ENCODE data around the gene BUD13. TPM values are rescaled to one million over a fixed set of nuclear protein-coding genes. Genes with fewer than 3 reads are reported as not detected.

BUD13 gene
- total and polyA plus RNA-seq, 2 of the 13 experiments (the other 11 are each of a cell fraction or from before 2014, with no cell fraction given), result 13.3 to 25.9 TPM

DNA sequence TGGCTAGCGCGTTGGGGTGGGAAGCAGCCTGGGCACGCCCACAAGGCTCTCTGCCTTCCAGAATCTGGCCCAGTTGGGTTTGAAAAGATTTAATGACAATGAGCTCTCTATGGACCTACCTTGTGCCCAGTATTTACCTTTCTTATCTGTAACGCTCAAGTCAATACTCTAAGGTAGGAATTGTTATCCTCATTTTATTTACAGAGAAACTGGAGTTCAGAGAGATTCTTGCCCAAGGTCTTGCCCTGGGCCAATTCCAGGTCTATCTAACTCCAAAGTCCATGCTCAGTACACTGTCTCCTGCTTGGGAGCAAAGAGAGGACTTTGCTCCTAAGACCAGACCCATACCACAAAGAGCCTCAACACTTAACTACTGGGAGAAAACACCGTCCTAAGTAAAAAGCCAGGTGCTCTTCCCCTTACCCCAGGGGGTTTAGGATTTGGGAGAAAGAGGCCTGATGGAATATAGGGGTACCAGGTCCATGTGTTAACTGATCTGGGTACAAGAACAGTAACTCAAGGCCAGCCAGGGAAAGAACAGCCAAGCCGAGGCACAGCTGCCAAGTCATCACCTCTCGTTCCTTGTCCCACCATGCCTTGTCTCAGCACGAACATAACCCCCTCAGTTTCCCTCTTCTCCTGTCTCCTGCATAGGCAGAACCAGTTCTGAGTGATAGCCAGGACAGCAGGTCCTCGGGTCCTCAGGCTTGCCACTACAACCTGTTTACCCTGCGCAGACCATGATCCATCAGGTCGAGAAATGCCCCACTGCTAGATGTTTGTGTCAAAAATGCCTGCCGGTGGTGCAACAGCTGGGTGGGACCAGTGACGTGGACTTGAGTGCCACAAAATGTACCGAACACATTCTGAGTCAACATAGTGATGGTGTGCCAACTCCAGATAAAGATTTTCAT, 35.7 kb upstream of the BUD13 start (continued):
- TF ChIP-seq, protein P1, sequence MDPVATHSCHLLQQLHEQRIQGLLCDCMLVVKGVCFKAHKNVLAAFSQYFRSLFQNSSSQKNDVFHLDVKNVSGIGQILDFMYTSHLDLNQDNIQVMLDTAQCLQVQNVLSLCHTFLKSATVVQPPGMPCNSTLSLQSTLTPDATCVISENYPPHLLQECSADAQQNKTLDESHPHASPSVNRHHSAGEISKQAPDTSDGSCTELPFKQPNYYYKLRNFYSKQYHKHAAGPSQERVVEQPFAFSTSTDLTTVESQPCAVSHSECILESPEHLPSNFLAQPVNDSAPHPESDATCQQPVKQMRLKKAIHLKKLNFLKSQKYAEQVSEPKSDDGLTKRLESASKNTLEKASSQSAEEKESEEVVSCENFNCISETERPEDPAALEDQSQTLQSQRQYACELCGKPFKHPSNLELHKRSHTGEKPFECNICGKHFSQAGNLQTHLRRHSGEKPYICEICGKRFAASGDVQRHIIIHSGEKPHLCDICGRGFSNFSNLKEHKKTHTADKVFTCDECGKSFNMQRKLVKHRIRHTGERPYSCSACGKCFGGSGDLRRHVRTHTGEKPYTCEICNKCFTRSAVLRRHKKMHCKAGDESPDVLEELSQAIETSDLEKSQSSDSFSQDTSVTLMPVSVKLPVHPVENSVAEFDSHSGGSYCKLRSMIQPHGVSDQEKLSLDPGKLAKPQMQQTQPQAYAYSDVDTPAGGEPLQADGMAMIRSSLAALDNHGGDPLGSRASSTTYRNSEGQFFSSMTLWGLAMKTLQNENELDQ (CRISPR knock-in tag; IDR thresholded peaks at IDR 0.05; ENCODE audit: borderline replicate concordance), result no peak
- TF ChIP-seq SMARCE1 (IDR thresholded peaks at IDR 0.05; ENCODE audit: borderline replicate concordance) (no peak), MEIS2 (CRISPR knock-in tag; IDR thresholded peaks at IDR 0.05) (peak; percentile 71; the same call in 1 of the 2 replicates), ZNF644 (CRISPR knock-in tag; IDR thresholded peaks at IDR 0.05; ENCODE audit: low read depth) (0 out of 2 replicates have a peak, but pooled peaks have one; percentile 39), ZNF546 (CRISPR knock-in tag; conservative IDR thresholded peaks at IDR 0.05) (no peak), CHCHD3 (CRISPR knock-in tag; IDR thresholded peaks at IDR 0.05) (no peak), ZNF552 (CRISPR knock-in tag; IDR thresholded peaks at IDR 0.05; ENCODE audit: borderline replicate concordance) (no peak), ZBTB7B (CRISPR knock-in tag; IDR thresholded peaks at IDR 0.05) (peak; percentile 80), TOPORS (CRISPR knock-in tag; IDR thresholded peaks at IDR 0.05) (0 out of 2 replicates have a peak, but pooled peaks have one; percentile 51)
- TF ChIP-seq, protein P2, sequence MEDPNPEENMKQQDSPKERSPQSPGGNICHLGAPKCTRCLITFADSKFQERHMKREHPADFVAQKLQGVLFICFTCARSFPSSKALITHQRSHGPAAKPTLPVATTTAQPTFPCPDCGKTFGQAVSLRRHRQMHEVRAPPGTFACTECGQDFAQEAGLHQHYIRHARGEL (CRISPR knock-in tag; IDR thresholded peaks at IDR 0.05), result no peak
- TF ChIP-seq, protein P3, sequence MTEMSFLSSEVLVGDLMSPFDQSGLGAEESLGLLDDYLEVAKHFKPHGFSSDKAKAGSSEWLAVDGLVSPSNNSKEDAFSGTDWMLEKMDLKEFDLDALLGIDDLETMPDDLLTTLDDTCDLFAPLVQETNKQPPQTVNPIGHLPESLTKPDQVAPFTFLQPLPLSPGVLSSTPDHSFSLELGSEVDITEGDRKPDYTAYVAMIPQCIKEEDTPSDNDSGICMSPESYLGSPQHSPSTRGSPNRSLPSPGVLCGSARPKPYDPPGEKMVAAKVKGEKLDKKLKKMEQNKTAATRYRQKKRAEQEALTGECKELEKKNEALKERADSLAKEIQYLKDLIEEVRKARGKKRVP (CRISPR knock-in tag; IDR thresholded peaks at IDR 0.05), result peak in 1 of 2 experiments; percentile 65; a peak in 2 of 4 replicates
- TF ChIP-seq, protein P4, sequence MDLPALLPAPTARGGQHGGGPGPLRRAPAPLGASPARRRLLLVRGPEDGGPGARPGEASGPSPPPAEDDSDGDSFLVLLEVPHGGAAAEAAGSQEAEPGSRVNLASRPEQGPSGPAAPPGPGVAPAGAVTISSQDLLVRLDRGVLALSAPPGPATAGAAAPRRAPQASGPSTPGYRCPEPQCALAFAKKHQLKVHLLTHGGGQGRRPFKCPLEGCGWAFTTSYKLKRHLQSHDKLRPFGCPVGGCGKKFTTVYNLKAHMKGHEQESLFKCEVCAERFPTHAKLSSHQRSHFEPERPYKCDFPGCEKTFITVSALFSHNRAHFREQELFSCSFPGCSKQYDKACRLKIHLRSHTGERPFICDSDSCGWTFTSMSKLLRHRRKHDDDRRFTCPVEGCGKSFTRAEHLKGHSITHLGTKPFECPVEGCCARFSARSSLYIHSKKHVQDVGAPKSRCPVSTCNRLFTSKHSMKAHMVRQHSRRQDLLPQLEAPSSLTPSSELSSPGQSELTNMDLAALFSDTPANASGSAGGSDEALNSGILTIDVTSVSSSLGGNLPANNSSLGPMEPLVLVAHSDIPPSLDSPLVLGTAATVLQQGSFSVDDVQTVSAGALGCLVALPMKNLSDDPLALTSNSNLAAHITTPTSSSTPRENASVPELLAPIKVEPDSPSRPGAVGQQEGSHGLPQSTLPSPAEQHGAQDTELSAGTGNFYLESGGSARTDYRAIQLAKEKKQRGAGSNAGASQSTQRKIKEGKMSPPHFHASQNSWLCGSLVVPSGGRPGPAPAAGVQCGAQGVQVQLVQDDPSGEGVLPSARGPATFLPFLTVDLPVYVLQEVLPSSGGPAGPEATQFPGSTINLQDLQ (CRISPR knock-in tag; IDR thresholded peaks at IDR 0.05), result 0 out of 2 replicates have a peak, but pooled peaks have one; percentile 34
- TF ChIP-seq, protein P5, sequence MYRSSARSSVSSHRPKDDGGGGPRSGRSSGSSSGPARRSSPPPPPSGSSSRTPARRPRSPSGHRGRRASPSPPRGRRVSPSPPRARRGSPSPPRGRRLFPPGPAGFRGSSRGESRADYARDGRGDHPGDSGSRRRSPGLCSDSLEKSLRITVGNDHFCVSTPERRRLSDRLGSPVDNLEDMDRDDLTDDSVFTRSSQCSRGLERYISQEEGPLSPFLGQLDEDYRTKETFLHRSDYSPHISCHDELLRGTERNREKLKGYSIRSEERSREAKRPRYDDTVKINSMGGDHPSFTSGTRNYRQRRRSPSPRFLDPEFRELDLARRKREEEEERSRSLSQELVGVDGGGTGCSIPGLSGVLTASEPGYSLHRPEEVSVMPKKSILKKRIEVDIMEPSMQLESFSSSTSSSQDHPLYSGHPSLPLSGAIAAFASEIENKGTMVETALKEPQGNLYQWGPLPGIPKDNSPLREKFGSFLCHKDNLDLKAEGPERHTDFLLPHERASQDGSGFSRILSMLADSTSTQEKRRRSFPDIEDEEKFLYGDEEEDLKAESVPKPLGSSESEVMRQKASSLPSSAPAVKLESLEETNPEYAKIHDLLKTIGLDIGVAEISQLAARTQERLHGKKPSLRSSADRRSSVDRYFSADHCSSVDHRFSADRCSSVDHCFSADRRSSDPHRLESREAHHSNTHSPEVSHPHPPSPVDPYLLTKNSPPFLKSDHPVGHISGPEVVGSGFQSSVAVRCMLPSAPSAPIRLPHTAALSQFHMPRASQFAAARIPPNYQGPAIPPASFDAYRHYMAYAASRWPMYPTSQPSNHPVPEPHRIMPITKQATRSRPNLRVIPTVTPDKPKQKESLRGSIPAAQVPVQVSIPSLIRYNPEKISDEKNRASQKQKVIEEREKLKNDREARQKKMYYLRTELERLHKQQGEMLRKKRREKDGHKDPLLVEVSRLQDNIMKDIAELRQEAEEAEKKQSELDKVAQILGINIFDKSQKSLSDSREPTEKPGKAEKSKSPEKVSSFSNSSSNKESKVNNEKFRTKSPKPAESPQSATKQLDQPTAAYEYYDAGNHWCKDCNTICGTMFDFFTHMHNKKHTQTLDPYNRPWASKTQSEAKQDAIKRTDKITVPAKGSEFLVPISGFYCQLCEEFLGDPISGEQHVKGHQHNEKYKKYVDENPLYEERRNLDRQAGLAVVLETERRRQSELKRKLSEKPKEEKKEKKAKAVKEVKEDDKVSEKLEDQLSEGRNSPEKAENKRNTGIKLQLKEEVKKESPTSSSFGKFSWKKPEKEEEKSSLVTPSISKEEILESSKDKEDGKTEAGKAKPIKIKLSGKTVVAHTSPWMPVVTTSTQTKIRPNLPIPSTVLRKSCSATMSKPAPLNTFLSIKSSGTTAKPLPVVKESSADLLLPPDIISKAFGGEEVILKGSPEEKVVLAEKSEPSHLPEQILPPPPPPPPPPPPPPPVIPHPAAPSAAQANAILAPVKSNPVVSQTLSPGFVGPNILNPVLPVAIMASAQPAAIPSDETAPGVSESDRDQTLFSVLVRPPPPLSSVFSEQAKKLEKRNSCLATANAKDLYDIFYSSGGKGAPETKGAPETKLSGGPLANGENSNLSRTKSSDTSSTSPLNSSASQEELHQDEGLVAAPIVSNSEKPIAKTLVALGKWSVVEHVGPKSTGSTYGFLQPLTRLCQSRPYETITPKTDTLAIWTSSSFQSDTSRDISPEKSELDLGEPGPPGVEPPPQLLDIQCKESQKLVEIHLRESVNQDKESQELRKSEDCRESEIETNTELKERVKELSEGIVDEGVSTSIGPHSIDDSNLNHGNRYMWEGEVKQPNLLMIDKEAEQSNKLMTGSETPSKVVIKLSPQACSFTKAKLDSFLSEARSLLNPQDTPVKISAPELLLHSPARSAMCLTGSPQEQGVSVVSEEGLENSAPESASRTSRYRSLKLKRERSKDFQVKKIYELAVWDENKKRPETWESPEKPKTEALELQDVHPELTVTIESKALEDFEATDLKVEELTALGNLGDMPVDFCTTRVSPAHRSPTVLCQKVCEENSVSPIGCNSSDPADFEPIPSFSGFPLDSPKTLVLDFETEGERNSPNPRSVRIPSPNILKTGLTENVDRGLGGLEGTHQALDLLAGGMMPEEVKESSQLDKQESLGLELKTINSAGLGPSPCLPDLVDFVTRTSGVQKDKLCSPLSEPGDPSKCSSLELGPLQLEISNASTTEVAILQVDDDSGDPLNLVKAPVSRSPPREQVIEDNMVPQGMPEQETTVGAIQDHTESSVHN (CRISPR knock-in tag; IDR thresholded peaks at IDR 0.05), result no peak

All from HepG2 (cell line).